GM21515 (cell line): ENCODE results near the gene FBXL16.
"Not testable (repeated sequence)": the region's sequence is repeated elsewhere in the genome, so short reads cannot be mapped to it uniquely, and the experiment has no call there.

ENCODE experiments used
- ATAC-seq: cut with Tn5 transposase; IDR thresholded peaks from one replicate; pipeline ENCODE4 v1.9.1; 2021; ENCODE audit not compliant: unreplicated experiment

FBXL16 gene

DNA sequence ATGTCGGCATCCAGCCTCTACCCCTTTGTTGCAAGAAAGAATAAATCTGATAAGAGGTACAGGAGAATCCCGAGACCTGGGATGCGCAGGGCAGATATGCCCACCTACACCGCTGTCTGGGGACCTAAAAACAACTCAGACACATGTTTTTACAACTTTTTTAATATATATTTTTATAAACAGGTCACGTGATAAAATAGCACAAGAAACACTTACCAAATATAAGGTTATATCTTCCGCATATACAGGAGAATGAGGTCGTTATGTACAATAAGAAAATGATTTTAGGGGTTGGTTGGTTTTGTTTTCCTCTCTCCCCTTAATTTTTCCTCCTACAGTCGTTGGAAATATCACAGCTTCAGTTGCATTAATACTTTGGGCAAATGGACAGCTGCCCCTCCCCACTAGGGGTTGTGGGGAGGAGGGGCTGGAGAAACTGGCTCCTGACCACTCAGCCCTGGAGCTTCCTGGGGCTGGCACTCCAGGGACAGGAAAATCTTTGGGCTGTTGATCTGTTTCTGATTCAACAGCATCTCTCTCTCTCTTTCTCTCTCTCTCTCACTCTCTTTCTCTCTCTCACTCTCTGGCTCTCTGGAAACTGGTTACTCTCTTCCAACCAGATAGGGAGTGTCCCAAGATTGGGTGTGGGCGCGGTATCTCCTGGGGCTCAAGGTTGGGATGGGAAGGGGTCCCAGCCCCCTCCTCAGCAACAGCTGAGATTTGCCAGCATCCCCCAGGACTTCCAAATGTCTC lies 13.1 kb downstream of the FBXL16 start:
- no peak for ATAC-seq

DNA sequence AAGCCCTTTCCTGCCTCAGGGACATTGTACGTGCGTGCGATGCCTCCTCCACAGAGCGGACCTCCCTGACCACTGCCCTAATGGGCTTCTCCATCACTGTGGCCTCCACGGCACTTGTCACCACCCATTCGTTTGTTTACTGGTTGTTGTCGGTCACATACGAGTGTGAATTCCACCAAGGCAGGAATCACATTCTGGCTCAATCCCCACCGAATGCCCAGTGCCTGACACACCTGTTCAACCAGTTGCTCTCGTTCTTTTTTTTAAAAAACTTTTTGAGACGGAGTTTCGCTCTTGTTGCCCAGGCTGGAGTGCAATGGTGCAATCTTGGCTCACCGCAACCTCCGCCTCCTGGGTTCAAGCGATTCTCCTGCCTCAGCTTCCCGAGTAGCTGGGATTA lies 14.4 kb downstream of the FBXL16 start:
- ATAC-seq, result not testable (repeated sequence)

DNA sequence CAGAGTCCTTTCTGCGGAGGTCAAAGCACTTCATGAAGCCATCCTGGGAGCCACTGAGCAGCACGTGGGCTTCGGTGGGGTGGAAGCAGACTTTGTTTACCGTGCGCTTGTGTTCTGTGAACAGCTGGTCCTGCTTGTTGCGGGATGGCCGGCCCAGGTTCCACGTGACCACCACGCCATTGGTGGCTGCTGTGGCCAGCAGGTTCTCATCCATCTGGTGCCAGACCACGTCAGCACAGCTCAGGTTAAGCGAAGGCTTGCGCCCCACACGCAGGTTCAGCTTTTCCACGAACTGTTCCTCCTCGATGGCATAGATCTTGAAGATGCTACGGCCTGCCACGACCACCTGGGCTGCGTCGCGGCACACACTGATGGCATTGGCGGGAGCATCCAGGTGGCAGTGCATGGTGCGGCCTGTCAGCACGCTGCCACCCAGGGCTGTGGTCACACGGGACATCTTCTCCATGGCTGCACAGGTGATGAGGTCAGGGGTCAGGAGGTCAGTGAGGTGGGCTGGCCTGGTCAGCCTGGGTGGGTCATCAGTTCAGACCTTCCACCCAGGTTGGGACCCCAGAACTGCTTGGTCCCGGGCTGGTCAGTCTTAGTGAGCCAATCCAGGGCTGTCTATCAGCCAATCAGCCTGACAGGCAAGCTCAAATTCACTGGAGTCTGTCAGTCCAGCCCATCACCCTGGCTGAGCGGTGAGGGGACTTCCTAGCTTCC lies 16.3 kb downstream of the FBXL16 start:
- ATAC-seq, result no peak

DNA sequence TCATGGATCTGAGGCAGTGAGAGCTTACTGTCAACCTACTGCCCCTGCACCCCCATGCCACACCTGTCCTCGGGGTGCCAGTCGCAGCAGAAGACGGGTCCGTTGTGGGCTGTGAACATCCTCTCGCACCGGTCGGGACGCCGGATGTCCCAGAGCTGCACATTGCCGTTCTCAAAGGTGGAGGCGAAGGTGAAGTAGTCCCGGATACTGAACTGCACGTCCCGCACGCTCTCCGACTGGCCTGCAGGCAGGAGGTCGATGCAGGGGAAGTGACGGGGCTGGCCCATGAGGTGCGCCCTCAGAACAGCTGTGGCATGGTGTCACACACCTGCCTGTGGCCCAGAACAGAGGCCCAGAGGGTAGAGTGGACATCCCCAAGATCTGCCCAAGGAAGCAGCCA lies 18.1 kb downstream of the FBXL16 start:
- ATAC-seq, result no peak

DNA sequence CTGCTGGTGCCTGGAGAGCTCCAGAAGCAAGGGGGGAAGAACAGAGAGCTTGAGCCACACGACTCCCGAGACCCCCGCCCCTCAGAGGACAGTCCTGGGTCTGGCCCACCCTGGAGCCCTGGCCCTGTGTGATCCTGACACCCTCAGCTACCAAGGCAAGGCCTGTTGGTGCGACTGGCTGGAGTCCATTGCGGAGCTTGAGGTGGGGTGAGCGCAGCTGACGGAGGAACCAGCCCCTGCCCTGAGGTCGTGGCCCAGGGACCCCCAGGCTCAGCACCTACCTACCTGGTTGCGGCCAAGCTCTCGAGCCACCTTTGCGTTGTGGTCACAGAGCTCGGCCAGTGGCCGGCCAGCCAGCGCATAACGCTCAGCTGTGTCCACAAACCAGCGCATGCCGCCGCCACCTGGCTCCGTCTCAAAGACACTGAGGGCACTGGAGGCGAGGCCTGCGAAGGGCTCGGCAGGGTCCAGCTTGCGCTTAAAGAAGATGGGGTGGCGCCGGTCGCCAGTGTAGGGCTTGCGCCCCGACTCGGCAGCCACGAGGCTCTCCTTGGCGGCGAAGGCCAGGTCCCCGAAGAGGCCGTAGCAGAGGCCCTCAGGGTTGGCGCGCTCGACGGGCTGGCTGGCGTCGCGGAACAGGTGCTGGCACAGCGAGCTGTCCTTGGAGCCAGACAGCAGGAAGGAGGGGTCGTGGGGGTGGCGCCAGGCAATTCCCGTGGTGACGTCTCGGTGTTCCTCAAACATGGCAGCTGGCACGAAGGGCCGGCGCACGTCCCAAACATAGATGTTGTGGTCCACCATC lies 18.9 kb downstream of the FBXL16 start:
- no peak for ATAC-seq

DNA sequence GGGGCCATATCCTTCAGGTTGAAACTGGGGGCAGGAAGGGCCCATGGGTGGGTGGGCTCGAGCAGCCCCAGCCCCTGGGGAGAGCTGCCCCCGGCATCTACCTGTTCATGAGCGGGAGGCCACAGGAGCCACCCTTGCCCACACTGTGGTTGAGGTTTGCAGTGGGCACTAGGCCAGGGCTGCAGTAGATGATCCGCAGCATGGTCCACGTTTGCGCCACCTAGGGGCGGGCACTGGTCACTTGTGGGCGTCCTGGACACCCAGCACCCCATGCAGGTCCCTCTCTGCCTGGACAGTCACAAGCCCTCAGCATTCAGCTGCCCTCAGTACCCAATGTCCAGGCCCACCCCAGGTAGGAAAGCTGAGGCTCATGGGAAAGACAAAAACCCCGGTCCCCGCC lies 19.6 kb downstream of the FBXL16 start:
- ATAC-seq, result no peak

DNA sequence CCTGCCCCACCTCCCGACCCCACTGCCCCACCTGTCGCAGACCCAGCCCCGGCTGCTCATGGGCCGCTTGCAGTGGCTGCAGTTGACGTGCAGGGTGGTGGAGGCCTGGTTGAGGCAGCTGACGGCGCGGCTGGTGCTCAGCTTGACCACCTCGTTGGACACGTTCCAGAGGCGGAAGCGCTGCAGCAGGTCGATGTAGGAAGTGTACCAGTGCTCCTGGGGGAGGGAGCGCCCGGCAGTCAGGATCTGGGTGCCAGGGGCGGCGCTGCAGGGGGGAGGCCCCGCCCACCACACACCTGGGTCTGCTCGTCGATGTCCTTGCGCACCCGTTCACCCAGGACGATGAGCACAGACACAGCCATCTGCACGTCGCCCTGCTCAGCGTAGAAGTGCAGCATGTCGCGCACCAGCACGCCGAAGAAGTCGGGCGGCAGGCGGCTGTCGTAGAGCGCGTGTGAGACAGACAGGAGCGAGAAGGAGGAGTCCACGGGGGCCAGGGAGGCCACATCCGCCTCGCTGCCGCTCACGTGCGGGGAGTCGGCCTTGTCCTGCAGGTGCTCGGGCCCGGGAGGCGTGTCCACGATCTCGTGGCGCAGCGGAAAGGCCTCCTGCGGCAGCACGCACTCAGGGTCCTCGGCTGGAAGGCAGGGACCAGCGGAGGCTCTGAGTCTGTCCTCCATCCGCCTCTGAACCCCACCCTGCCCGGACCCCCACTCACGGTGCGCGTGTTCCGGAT lies 20.5 kb downstream of the FBXL16 start:
- ATAC-seq, result no peak

DNA sequence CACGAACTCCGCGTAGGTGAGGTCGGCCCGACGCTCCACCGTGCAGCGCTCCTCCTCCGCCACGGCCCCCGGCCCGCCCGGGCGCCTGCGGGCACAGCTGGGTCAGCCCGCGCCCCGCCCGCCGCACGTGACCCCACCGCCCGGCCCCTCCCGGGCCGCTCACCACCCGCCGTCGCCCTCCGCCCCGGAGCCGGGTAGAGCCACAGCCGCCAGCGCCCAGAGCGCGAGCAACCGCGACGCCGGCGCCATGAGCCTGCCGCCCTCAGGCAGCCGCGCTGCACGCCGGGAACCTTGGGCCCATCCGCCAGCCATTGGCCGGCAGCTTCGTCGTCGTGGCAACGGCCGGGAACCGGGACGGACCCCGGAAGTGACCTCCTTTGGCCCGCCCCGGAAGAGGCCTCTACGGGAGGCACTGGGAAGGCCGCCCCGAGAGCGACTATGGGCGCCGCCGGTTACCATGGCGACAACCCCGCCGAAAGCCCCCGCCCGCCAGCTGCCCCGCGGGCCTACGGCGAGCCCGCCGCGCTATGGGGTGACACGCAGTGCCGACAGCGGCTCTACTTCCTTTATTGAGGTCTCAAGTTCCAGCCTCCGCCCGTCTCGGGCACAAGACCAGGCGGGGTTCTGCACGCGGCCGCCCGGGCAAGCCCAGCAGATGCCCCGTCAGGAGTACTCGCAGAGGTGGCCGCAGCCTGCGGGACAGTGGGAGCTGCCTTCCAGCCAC lies 21.4 kb downstream of the FBXL16 start, which contains the start of gene JMJD8:
Gene JMJD8, minus strand, starts transcription at position 264 of the 724 bp plus-strand sequence. Its CDS starts 15 bp downstream, at position 249.
- ATAC-seq, result peak; percentile 46

DNA sequence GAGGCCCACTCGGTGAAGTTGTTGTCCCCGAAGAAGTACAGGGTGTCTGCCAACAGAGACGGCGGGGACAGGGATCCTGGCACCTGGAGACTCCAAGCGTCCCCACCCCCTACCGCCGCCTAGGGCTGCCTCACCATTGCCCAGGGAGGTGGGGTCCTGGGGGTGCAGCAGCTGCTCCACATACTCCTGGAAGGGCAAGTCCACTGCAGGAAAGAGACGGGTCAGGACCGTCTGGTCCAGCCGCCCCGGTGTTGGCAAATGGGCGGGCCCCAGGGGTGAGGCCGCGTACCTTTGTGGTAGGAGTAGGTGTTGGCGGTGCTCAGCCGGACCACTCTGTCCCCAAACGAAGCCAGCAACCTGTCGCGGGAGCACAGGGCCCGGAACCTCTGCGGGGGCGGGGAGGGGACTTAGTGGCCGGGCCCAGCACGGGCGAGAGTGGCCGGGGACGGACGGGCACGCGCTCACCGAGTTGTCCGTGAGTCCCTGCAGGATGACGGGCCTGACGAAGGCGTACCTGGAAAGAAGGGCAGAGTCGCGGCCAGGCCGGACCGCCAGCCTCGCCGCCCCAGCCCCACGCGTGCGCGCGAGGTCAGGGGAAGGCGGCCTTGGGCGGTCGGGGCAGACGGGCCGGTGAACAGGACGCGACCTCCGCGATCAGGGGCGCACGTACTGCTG lies 22.1 kb downstream of the FBXL16 start:
- no peak for ATAC-seq

DNA sequence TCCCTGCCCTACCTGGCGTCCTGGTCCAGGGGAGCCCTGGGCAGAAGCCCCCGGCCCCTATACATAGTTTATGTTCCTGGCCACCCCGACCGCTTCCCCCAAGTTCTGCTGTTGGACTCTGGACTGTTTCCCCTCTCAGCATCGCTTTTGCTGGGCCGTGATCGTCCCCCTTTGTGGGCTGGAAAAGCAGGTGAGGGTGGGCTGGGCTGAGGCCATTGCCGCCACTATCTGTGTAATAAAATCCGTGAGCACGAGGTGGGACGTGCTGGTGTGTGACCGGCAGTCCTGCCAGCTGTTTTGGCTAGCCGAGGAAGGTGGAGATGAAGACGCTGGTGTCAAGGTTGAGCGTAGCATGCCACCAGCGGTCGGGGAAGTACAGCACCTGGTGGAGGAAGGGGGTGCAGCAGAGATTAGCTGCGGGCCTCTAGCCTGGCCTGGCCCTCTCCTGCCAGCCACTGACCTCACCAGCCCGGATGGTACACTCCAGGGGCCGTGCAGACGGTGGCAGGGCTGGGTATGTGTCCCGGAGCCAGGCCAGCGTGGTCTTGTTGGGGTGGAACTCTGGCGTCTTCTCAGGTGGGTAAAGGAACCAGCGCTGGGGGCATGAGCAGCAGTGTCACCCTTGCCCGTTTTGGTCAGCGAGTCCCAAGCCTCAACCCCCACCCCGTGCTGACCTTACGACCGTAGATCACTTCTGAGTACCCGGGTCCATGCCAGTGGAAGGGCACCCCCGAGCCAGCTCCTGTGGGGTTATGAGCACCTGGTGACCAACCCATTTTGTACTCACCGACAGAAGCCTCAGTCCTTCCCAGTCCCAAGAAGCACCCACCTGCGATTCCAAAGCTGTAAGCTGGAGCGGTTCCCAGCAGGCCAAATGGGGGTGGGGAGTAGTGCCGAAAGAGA lies 22.9 kb downstream of the FBXL16 start:
- ATAC-seq, result no peak

DNA sequence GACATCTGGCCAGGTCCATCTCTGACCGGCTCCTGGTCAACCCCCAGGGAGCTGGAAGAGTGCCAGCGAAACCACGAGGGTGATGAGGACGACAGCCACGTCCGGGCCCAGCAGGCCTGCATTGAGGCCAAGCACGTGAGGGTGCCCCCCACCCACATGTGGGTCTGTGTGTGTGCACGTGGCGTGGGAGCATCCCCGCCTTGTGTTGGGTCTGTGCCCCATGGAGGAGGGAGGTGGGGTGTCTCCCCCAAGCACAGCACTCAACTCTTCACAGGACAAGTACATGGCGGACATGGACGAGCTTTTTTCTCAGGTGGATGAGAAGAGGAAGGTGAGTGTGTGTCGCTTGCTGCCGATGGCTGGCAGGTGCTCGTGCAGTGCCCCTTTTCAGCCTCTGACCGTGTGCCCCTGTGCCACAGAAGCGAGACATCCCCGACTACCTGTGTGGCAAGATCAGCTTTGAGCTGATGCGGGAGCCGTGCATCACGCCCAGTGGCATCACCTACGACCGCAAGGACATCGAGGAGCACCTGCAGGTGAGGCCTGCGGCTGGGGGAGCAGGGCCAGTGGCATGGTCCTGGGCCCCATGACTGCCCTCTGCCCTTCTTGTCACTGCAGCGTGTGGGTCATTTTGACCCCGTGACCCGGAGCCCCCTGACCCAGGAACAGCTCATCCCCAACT lies 23.7 kb downstream of the FBXL16 start:
- no peak for ATAC-seq

DNA sequence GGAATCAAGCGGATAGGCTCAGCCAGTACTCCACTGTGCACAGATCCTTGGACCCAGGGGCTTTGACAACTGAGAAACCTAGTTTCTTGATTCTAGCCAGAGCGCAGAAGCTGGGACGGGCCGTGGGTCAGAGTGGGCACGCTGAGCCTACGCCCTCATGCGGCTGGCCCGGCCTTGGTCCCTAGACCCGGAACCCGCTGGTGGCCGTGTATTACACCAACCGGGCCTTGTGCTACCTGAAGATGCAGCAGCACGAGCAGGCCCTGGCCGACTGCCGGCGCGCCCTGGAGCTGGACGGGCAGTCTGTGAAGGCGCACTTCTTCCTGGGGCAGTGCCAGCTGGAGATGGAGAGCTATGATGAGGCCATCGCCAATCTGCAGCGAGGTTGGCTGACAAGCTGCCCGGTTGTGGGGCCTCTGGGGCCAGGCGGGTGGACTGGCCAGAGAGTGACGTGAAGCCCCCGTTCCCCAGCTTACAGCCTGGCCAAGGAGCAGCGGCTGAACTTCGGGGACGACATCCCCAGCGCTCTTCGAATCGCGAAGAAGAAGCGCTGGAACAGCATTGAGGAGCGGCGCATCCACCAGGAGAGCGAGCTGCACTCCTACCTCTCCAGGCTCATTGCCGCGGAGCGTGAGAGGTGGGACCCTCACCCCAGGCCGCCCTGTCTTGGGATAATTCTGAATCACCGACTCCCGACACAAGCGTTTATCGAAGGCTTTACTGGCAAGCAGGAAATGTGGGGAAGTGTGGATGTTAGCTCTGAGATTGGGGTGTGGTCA lies 24.4 kb downstream of the FBXL16 start:
- no peak for ATAC-seq

DNA sequence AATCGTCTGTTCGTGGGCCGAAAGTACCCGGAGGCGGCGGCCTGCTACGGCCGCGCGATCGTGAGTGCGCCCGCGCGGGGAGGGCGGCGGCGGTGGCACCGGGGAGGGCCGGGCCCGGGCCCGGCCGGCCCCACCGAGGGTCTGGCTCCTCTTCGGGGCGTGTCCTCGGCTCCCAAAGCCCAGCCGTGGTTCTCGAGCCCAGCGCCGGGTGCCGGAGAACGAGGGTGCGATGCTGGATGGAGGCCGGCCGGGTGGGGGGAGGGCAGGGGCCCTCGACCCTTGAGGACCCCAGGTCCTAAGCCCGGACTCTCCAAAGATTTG lies 25.0 kb downstream of the FBXL16 start:
- no peak for ATAC-seq

DNA sequence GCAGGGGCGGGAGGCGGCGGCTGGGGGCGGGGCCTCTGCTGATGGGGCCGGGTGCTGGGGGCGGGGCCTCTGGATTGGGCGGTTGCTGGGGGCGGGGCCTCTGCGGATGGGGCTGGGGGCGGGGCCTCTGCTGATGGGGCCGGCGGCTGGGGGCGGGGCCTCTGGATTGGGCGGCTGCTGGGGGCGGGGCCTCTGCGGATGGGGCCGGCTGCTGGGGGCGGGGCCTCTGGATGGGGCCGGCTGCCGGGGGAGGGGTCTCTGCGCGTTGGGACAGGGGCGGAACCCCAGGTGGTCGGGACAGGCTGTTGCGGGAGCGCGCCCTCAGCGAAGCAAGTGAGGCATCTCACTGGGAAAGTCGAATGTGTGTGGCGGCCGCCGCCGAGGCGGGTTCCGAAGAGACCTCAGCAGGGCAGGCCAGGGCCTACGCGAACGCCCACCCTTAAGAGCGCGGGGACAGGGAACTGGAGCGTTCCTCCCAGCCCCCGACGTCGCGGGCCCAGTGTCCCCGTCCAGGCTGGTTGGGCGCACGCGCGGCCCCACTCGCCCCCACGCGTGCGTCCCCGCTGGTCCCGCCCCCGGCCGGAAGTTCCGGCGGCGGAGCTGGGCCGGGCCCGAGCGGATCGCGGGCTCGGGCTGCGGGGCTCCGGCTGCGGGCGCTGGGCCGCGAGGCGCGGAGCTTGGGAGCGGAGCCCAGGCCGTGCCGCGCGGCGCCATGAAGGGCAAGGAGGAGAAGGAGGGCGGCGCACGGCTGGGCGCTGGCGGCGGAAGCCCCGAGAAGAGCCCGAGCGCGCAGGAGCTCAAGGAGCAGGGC lies 25.6 kb downstream of the FBXL16 start, which contains the start of gene STUB1:
Gene STUB1, plus strand, starts transcription at position 597 of the 811 bp plus-strand sequence. Its CDS starts 116 bp downstream, at position 713.
- ATAC-seq, result peak; percentile 34

DNA sequence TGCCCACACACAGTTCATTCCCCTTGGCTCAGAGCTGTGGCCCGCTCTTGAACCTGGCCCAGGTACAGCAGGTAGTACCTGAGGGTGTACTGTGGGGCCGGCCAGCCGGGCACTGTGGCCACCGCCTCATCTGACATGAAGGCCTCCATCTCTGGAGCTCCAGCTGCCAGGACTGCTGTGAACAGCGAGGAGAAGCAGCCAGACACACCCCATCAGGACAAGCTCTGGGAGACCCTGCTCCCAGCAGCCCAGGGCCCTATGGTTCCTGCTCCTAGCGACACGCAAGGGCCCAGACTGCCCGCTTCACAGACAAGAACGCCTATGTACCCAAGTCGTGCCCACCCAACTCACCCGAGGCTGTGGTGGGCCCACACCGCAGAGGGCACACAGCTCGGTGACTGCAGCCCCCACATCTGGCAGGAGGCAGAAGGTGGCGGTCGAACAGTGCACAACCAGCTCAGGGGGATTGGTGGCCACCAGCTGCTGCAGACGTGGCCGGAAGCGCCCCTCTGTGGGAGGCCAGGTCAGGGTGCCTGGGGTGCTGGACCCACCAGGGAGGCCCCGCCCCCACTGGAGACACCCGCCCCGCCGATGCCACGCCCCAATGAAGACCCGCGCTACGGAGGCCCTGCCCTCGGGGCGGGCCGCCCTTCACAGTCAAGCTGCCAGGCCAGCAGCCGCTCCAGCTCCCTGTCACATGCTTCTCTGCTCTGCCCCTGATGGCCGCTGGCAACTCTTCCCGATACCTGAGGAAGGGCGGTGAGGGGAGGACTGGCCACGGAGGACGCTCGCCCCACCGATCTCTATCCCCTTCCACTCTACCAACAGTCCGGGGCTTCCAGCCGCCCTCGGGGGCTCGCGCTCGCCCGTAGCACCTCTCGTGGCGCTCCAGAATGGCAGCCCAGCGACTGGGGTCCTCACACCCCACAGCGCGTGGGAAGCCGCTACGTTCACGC lies 26.5 kb downstream of the FBXL16 start:
- no peak for ATAC-seq
